Measurements from ENCODE around the gene TLE5.

TLE5 gene

GRCh38 chr19:3066482-3067049 is 4.3 kb upstream of the TLE5 start:
- H3K4me1 ChIP-seq (ENCODE audit: low read depth, poor library complexity, severe bottlenecking), result peaks cover 8% of the 10 kb centered on the region
- no peaks in the 10 kb centered on the region for H3K27me3 ChIP-seq (ENCODE audit: insufficient read depth, low read depth)
- no peak overlapping the region for H3K9ac ChIP-seq
- no peaks in the 10 kb centered on the region for H3K79me2 ChIP-seq (ENCODE audit: insufficient read depth, low read depth)
- no peak overlapping the region for H2AFZ ChIP-seq (ENCODE audit: low read depth)
- no peak overlapping the region for H3K4me3 ChIP-seq (IDR thresholded peaks at IDR 0.05; ENCODE audit: insufficient read depth, low read depth, low read length)
- H3K27ac ChIP-seq, result no peak overlapping the region
- no peak for TF ChIP-seq CTCF (conservative IDR thresholded peaks at IDR 0.05; ENCODE audit: low read depth, low read length)
- H3K4me2 ChIP-seq, result no peak overlapping the region
- no peaks in the 10 kb centered on the region for H4K20me1 ChIP-seq (ENCODE audit: insufficient read depth)
- H3K36me3 ChIP-seq (ENCODE audit: insufficient read depth), result no peaks in the 10 kb centered on the region

DNA sequence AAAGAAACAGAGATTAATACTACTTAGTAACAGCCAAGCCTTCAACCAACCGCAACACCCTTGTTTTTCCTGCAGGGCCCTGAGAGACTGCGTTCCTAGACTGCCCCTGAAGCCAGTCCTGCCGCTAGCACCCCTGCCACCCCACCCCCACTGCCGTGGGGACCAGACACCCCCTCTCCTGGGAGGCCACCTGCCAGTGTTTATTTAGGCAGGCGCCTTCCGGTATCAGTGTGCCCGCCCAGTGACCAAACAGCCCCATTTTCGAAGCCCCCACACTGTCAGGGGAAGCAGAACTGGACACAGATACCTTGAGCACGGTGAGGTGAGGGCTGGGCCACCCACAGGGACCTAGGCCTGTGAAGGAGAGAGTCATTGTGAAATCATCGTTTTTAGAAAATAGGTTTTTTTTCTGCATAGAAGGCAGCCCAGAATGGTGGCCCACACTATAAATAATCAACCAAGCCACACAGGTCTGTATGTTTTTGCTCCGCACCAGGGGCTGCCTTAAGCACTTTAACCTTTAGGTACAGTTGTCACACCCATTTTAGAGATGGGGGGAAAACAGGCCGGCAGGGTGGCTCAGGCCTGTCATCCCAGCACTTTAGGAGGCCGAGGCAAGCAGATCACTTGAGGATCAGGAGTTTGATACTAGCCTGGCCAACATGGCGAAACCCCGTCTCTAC is 3.5 kb upstream of the TLE5 start:
- Histone ChIP-seq H3K27ac (no peak overlapping the region), H3K27me3 (ENCODE audit: insufficient read depth, low read depth) (no peaks in the 10 kb centered on the region), H3K4me1 (ENCODE audit: low read depth, poor library complexity, severe bottlenecking) (peaks cover 8% of the 10 kb centered on the region), H3K36me3 (ENCODE audit: insufficient read depth) (no peaks in the 10 kb centered on the region), H3K79me2 (ENCODE audit: insufficient read depth, low read depth) (peaks cover 3% of the 10 kb centered on the region; the same call in 1 of the 2 replicates), H4K20me1 (ENCODE audit: insufficient read depth) (no peaks in the 10 kb centered on the region), H3K4me3 (IDR thresholded peaks at IDR 0.05; ENCODE audit: insufficient read depth, low read depth, low read length) (no peak overlapping the region), H3K4me2 (no peak overlapping the region), H2AFZ (ENCODE audit: low read depth) (no peak overlapping the region), H3K9ac (no peak overlapping the region)
- TF ChIP-seq CTCF (conservative IDR thresholded peaks at IDR 0.05; ENCODE audit: low read depth, low read length), result no peak

GRCh38 chr19:3064011-3064330 is 1.7 kb upstream of the TLE5 start:
- Histone ChIP-seq H4K20me1 (ENCODE audit: insufficient read depth) (no peaks in the 10 kb centered on the region), H3K4me1 (ENCODE audit: low read depth, poor library complexity, severe bottlenecking) (peaks cover 8% of the 10 kb centered on the region), H3K27ac (no peak overlapping the region), H3K79me2 (ENCODE audit: insufficient read depth, low read depth) (peaks cover 5% of the 10 kb centered on the region; the same call in 1 of the 2 replicates), H2AFZ (ENCODE audit: low read depth) (no peak overlapping the region), H3K4me2 (no peak overlapping the region), H3K9ac (no peak overlapping the region), H3K36me3 (ENCODE audit: insufficient read depth) (no peaks in the 10 kb centered on the region), H3K4me3 (IDR thresholded peaks at IDR 0.05; ENCODE audit: insufficient read depth, low read depth, low read length) (no peak overlapping the region), H3K27me3 (ENCODE audit: insufficient read depth, low read depth) (no peaks in the 10 kb centered on the region)
- TF ChIP-seq CTCF (conservative IDR thresholded peaks at IDR 0.05; ENCODE audit: low read depth, low read length), result no peak

- Histone ChIP-seq H3K27ac (0 out of 2 replicates have a peak overlapping the region, but pooled peaks have one; percentile 30), H3K36me3 (ENCODE audit: insufficient read depth) (no peaks in the 10 kb centered on the region), H3K27me3 (ENCODE audit: insufficient read depth, low read depth) (no peaks in the 10 kb centered on the region), H3K79me2 (ENCODE audit: insufficient read depth, low read depth) (peaks cover 5% of the 10 kb centered on the region; the same call in 1 of the 2 replicates), H3K9ac (peak overlapping the region; percentile 65; the same call in 1 of the 2 replicates), H2AFZ (ENCODE audit: low read depth) (no peak overlapping the region), H4K20me1 (ENCODE audit: insufficient read depth) (no peaks in the 10 kb centered on the region), H3K4me3 (IDR thresholded peaks at IDR 0.05; ENCODE audit: insufficient read depth, low read depth, low read length) (no peak overlapping the region), H3K4me1 (ENCODE audit: low read depth, poor library complexity, severe bottlenecking) (peaks cover 8% of the 10 kb centered on the region), H3K4me2 (peak overlapping the region; percentile 33)
- 0 out of 2 replicates have a peak, but pooled peaks have one; percentile 16 for TF ChIP-seq CTCF (conservative IDR thresholded peaks at IDR 0.05; ENCODE audit: low read depth, low read length)
These were observed 823 bp downstream of the TLE5 start for GRCh38 chr19:3061182-3062161.

All from KMS-11 (cell line).